ENCODE data around the gene ATP5F1E.

The ATP5F1E gene

DNA sequence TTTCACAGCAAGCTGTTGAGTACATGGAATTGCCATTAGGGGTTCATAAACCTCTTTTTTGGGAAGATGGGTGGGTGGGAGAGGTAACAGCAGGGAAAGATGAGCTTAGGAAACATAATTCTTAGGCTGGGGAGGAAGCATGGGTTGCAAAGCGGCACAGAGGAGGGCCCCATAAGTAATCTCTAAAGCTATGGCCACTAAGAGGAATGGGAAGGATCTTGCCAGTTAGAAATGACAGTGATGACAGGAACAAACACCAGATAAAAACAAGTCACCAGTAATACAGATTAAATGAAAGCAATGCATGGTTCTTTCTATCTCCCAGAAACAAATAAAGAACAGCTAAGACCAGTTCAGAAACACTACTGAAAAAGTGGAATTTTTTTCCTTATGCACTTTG lies 41.4 kb upstream of the ATP5F1E start:
- Histone ChIP-seq H3K79me2 (ENCODE audit: insufficient read depth, low read length) (no peaks in the 10 kb centered on the region), H3K4me1 (ENCODE audit: insufficient read depth, low read length, severe bottlenecking) (no peaks in the 10 kb centered on the region), H3K4me3 (ENCODE audit: low read depth, low read length, poor library complexity, severe bottlenecking) (no peak overlapping the region), H3K4me2 (ENCODE audit: low read length) (no peak overlapping the region), H4K20me1 (ENCODE audit: insufficient read depth, low read length) (no peaks in the 10 kb centered on the region), H3K9ac (ENCODE audit: low read length) (no peak overlapping the region), H3K9me2 (ENCODE audit: low read depth, low read length) (no peaks in the 10 kb centered on the region), H2AFZ (ENCODE audit: low read length) (no peak overlapping the region), H3K9me3 (ENCODE audit: low read length) (no peaks in the 10 kb centered on the region), H3K36me3 (ENCODE audit: insufficient read depth, low read length) (no peaks in the 10 kb centered on the region), H3F3A (ENCODE audit: insufficient read depth, low read length) (no peaks in the 10 kb centered on the region), H3K27me3 (ENCODE audit: insufficient read depth, low read length) (no peaks in the 10 kb centered on the region), H3K27ac (ENCODE audit: low read depth, low read length, poor library complexity, severe bottlenecking) (no peak overlapping the region)
- no peak for TF ChIP-seq EZH2 (IDR thresholded peaks at IDR 0.05; ENCODE audit: borderline replicate concordance, low read length)

DNA sequence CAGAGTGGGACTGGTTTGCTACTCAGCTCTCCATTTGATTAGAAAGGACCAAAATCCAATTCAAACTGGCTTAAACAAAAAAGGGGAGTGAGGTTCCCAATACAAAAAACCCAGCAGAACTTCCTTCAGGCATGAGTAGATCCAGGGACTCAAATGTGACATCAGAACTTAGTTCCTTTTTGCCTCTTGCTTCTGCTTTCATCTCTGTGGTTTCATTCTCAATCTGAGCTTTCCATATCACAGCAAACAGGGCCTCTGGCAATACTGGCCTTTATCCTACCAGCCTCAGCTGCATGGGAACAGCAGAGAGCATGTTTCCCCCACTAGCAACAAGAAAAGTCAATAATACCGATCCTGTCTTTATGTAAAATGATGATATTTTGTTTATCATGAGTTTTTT lies 39.1 kb upstream of the ATP5F1E start:
- Histone ChIP-seq H3K9me2 (ENCODE audit: low read depth, low read length) (no peaks in the 10 kb centered on the region), H3K79me2 (ENCODE audit: insufficient read depth, low read length) (no peaks in the 10 kb centered on the region), H3K4me3 (ENCODE audit: low read depth, low read length, poor library complexity, severe bottlenecking) (no peak overlapping the region), H4K20me1 (ENCODE audit: insufficient read depth, low read length) (no peaks in the 10 kb centered on the region), H3K4me2 (ENCODE audit: low read length) (no peak overlapping the region), H3F3A (ENCODE audit: insufficient read depth, low read length) (no peaks in the 10 kb centered on the region), H3K9me3 (ENCODE audit: low read length) (no peaks in the 10 kb centered on the region), H3K27me3 (ENCODE audit: insufficient read depth, low read length) (no peaks in the 10 kb centered on the region), H3K9ac (ENCODE audit: low read length) (no peak overlapping the region), H3K4me1 (ENCODE audit: insufficient read depth, low read length, severe bottlenecking) (no peaks in the 10 kb centered on the region), H3K36me3 (ENCODE audit: insufficient read depth, low read length) (no peaks in the 10 kb centered on the region), H2AFZ (ENCODE audit: low read length) (no peak overlapping the region), H3K27ac (ENCODE audit: low read depth, low read length, poor library complexity, severe bottlenecking) (no peak overlapping the region)
- TF ChIP-seq, protein P1, sequence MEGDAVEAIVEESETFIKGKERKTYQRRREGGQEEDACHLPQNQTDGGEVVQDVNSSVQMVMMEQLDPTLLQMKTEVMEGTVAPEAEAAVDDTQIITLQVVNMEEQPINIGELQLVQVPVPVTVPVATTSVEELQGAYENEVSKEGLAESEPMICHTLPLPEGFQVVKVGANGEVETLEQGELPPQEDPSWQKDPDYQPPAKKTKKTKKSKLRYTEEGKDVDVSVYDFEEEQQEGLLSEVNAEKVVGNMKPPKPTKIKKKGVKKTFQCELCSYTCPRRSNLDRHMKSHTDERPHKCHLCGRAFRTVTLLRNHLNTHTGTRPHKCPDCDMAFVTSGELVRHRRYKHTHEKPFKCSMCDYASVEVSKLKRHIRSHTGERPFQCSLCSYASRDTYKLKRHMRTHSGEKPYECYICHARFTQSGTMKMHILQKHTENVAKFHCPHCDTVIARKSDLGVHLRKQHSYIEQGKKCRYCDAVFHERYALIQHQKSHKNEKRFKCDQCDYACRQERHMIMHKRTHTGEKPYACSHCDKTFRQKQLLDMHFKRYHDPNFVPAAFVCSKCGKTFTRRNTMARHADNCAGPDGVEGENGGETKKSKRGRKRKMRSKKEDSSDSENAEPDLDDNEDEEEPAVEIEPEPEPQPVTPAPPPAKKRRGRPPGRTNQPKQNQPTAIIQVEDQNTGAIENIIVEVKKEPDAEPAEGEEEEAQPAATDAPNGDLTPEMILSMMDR (IDR thresholded peaks at IDR 0.05; ENCODE audit: low read length), result no peak
- no peak for TF ChIP-seq EZH2 (IDR thresholded peaks at IDR 0.05; ENCODE audit: borderline replicate concordance, low read length)

DNA sequence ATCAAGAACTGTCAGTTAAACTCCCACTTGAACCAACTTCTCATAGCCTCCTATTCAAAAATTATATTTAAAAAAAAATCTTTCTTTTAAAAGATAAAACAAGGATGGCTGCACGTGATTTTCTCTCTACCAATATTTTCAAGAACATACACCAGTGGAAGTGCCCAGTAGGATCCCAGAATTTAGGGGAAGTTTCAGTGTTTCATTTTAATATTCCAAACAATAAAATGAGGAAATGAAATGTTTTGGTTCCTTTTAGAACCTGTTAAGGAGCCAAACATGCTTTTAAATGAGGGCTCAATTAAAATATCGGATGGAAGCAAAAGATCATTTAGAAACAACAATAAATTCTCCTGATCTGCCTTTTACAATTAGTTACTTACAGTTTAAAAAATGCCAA lies 36.9 kb upstream of the ATP5F1E start:
- H3K4me3 ChIP-seq (ENCODE audit: low read depth, low read length, poor library complexity, severe bottlenecking), result no peak overlapping the region
- no peaks in the 10 kb centered on the region for H3K36me3 ChIP-seq (ENCODE audit: insufficient read depth, low read length)
- no peaks in the 10 kb centered on the region for H3K27me3 ChIP-seq (ENCODE audit: insufficient read depth, low read length)
- H3K9ac ChIP-seq (ENCODE audit: low read length), result no peak overlapping the region
- no peak overlapping the region for H3K27ac ChIP-seq (ENCODE audit: low read depth, low read length, poor library complexity, severe bottlenecking)
- H2AFZ ChIP-seq (ENCODE audit: low read length), result no peak overlapping the region
- no peaks in the 10 kb centered on the region for H3K9me2 ChIP-seq (ENCODE audit: low read depth, low read length)
- no peaks in the 10 kb centered on the region for H4K20me1 ChIP-seq (ENCODE audit: insufficient read depth, low read length)
- H3F3A ChIP-seq (ENCODE audit: insufficient read depth, low read length), result no peaks in the 10 kb centered on the region
- no peak overlapping the region for H3K4me2 ChIP-seq (ENCODE audit: low read length)
- TF ChIP-seq, protein P1 (IDR thresholded peaks at IDR 0.05; ENCODE audit: low read length), result no peak
- TF ChIP-seq EZH2 (IDR thresholded peaks at IDR 0.05; ENCODE audit: borderline replicate concordance, low read length), result no peak
- no peaks in the 10 kb centered on the region for H3K4me1 ChIP-seq (ENCODE audit: insufficient read depth, low read length, severe bottlenecking)
- H3K9me3 ChIP-seq (ENCODE audit: low read length), result no peaks in the 10 kb centered on the region
- H3K79me2 ChIP-seq (ENCODE audit: insufficient read depth, low read length), result no peaks in the 10 kb centered on the region

DNA sequence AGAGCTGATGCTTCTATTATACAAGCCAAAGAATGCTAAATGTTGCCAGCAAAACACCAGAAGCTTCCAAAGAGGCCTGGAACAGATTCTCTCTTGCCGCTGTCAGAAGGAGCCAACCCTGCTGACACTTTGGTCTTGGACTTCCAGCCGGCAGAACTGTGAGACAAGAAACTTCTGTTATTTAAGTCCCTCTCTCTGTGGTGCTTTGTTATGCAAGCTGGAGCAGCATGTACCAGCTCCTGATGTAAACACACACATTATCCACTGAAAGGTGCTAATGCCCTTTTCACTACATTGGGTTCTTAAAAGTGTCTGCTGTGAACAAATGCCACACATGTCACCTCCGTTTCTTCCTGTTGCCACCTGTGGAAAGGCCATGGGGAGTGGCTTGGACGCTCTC lies 36.4 kb upstream of the ATP5F1E start:
- no peaks in the 10 kb centered on the region for H3K79me2 ChIP-seq (ENCODE audit: insufficient read depth, low read length)
- H3F3A ChIP-seq (ENCODE audit: insufficient read depth, low read length), result no peaks in the 10 kb centered on the region
- H2AFZ ChIP-seq (ENCODE audit: low read length), result no peak overlapping the region
- no peaks in the 10 kb centered on the region for H3K27me3 ChIP-seq (ENCODE audit: insufficient read depth, low read length)
- no peak overlapping the region for H3K4me3 ChIP-seq (ENCODE audit: low read depth, low read length, poor library complexity, severe bottlenecking)
- no peak overlapping the region for H3K4me2 ChIP-seq (ENCODE audit: low read length)
- no peak overlapping the region for H3K27ac ChIP-seq (ENCODE audit: low read depth, low read length, poor library complexity, severe bottlenecking)
- TF ChIP-seq EZH2 (IDR thresholded peaks at IDR 0.05; ENCODE audit: borderline replicate concordance, low read length), result no peak
- TF ChIP-seq, protein P1 (IDR thresholded peaks at IDR 0.05; ENCODE audit: low read length), result no peak
- no peaks in the 10 kb centered on the region for H3K4me1 ChIP-seq (ENCODE audit: insufficient read depth, low read length, severe bottlenecking)
- H3K9me3 ChIP-seq (ENCODE audit: low read length), result no peaks in the 10 kb centered on the region
- no peaks in the 10 kb centered on the region for H4K20me1 ChIP-seq (ENCODE audit: insufficient read depth, low read length)
- no peaks in the 10 kb centered on the region for H3K9me2 ChIP-seq (ENCODE audit: low read depth, low read length)
- H3K36me3 ChIP-seq (ENCODE audit: insufficient read depth, low read length), result no peaks in the 10 kb centered on the region
- H3K9ac ChIP-seq (ENCODE audit: low read length), result no peak overlapping the region
